Measurements from ENCODE around the gene NGF.

Gene NGF

GRCh38 chr1:115265099-115265498 lies 73.0 kb downstream of the NGF start:
- in situ Hi-C loops (cut with HindIII; ENCODE audit: low sequenced_read_pairs), result no loop called here
- no peak for TF ChIP-seq CTCF (IDR thresholded peaks at IDR 0.05; ENCODE audit: low read depth, low read length, missing control alignments)
- no peak for DNase-seq (ENCODE audit: low read depth)
- no peak overlapping the region for H3K4me3 ChIP-seq (ENCODE audit: low read depth, low read length)

GRCh38 chr1:115262886-115263285 lies 75.2 kb downstream of the NGF start:
- H3K4me3 ChIP-seq (ENCODE audit: low read depth, low read length), result no peak overlapping the region
- TF ChIP-seq CTCF (IDR thresholded peaks at IDR 0.05; ENCODE audit: low read depth, low read length, missing control alignments), result no peak
- in situ Hi-C loops (cut with HindIII; ENCODE audit: low sequenced_read_pairs), result no loop called here
- peak; percentile 55 for DNase-seq (ENCODE audit: low read depth)

GRCh38 chr1:115261496-115261895 lies 76.6 kb downstream of the NGF start:
- in situ Hi-C loops (cut with HindIII; ENCODE audit: low sequenced_read_pairs), result no loop called here
- TF ChIP-seq CTCF (IDR thresholded peaks at IDR 0.05; ENCODE audit: low read depth, low read length, missing control alignments), result no peak
- H3K4me3 ChIP-seq (ENCODE audit: low read depth, low read length), result no peak overlapping the region
- DNase-seq (ENCODE audit: low read depth), result no peak

- in situ Hi-C loops (cut with HindIII; ENCODE audit: low sequenced_read_pairs), result no loop called here
- DNase-seq (ENCODE audit: low read depth), result no peak
- no peak for TF ChIP-seq CTCF (IDR thresholded peaks at IDR 0.05; ENCODE audit: low read depth, low read length, missing control alignments)
- H3K4me3 ChIP-seq (ENCODE audit: low read depth, low read length), result no peak overlapping the region
Observed at GRCh38 chr1:115258302-115258866, 79.7 kb downstream of the NGF start.

GRCh38 chr1:115257591-115257990 lies 80.5 kb downstream of the NGF start:
- H3K4me3 ChIP-seq (ENCODE audit: low read depth, low read length), result no peak overlapping the region
- no peak for DNase-seq (ENCODE audit: low read depth)
- no peak for TF ChIP-seq CTCF (IDR thresholded peaks at IDR 0.05; ENCODE audit: low read depth, low read length, missing control alignments)
- in situ Hi-C loops (cut with HindIII; ENCODE audit: low sequenced_read_pairs), result no loop called here

- DNase-seq (ENCODE audit: low read depth), result no peak
- no peak overlapping the region for H3K4me3 ChIP-seq (ENCODE audit: low read depth, low read length)
- TF ChIP-seq CTCF (IDR thresholded peaks at IDR 0.05; ENCODE audit: low read depth, low read length, missing control alignments), result no peak
- in situ Hi-C loops (cut with HindIII; ENCODE audit: low sequenced_read_pairs), result no loop called here
Observed at GRCh38 chr1:115255154-115255553, 82.9 kb downstream of the NGF start.

- DNase-seq (ENCODE audit: low read depth), result no peak
- H3K4me3 ChIP-seq (ENCODE audit: low read depth, low read length), result no peak overlapping the region
- in situ Hi-C loops (cut with HindIII; ENCODE audit: low sequenced_read_pairs), result no loop called here
- TF ChIP-seq CTCF (IDR thresholded peaks at IDR 0.05; ENCODE audit: low read depth, low read length, missing control alignments), result no peak
Observed at GRCh38 chr1:115252585-115252984, 85.5 kb downstream of the NGF start.

Data from astrocyte of the cerebellum (primary cell).